HEK293 (cell line): ENCODE results near the gene TMEM187.

Source experiments
- MYNN ChIP-seq: fragments of 450-650 bp; formaldehyde crosslinking; IDR thresholded peaks from 2 replicates; pipeline ENCODE4 v1.5.1; 2016; ENCODE audit warnings: missing biosample characterization, missing genetic modification characterization, borderline replicate concordance
- OSR2 ChIP-seq: fragments of 450-650 bp; formaldehyde crosslinking; IDR thresholded peaks from 2 replicates; pipeline ENCODE4 v1.5.1; 2016; ENCODE audit warnings: missing biosample characterization, missing genetic modification characterization
- TCF7L2 ChIP-seq: IDR thresholded peaks from 2 replicates; pipeline ENCODE4 v1.6.1; 2011; ENCODE audit warnings: low read depth, mild to moderate bottlenecking, inconsistent platforms, low read length, moderate library complexity, borderline replicate concordance
- ZNF146 ChIP-seq: fragments of 450-650 bp; formaldehyde crosslinking; IDR thresholded peaks from 2 replicates; pipeline ENCODE4 v1.5.1; 2016; ENCODE audit warnings: missing biosample characterization, missing genetic modification characterization
- ZNF521 ChIP-seq: fragments of 450-650 bp; formaldehyde crosslinking; IDR thresholded peaks from 2 replicates; pipeline ENCODE4 v1.5.1; 2017; ENCODE audit warnings: missing biosample characterization, mild to moderate bottlenecking, missing genetic modification characterization
- ZNF571 ChIP-seq: fragments of 450-650 bp; formaldehyde crosslinking; IDR thresholded peaks from 2 replicates; pipeline ENCODE4 v1.5.0; 2017; ENCODE audit warnings: missing biosample characterization, missing genetic modification characterization
- TF ChIP-seq, protein P1 (sequence below): fragments of 450-650 bp; formaldehyde crosslinking; IDR thresholded peaks from 2 replicates; pipeline ENCODE4 v1.5.1; 2016; ENCODE audit warnings: missing biosample characterization, missing genetic modification characterization

GRCh38 chrX:153993978-153994377 lies 21.4 kb downstream of the TMEM187 start:
- TF ChIP-seq ZNF571: no peak
- no peak for TF ChIP-seq OSR2 (tag by site-specific recombination)
- TF ChIP-seq, protein P1, sequence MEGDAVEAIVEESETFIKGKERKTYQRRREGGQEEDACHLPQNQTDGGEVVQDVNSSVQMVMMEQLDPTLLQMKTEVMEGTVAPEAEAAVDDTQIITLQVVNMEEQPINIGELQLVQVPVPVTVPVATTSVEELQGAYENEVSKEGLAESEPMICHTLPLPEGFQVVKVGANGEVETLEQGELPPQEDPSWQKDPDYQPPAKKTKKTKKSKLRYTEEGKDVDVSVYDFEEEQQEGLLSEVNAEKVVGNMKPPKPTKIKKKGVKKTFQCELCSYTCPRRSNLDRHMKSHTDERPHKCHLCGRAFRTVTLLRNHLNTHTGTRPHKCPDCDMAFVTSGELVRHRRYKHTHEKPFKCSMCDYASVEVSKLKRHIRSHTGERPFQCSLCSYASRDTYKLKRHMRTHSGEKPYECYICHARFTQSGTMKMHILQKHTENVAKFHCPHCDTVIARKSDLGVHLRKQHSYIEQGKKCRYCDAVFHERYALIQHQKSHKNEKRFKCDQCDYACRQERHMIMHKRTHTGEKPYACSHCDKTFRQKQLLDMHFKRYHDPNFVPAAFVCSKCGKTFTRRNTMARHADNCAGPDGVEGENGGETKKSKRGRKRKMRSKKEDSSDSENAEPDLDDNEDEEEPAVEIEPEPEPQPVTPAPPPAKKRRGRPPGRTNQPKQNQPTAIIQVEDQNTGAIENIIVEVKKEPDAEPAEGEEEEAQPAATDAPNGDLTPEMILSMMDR (tag by site-specific recombination): no peak
- no peak for TF ChIP-seq TCF7L2
- no peak for TF ChIP-seq ZNF521 (tag by site-specific recombination)
- no peak for TF ChIP-seq ZNF146
- no peak for TF ChIP-seq MYNN
